Lower leg skin (tissue), 4 donors: ENCODE results near the gene PPM1L. TPM values are rescaled to one million over a fixed set of nuclear protein-coding genes. Genes with fewer than 3 reads are reported as not detected.

ENCODE experiments used
- DNase-seq, 2 donors: peaks; one replicate each; pipeline ENCODE4 v3.0.0-alpha.2; 2019; ENCODE audit warnings: low spot score in 2 of 2
- H3K4me3 ChIP-seq: fragments of 200-600 bp; sonication (generic); 2 replicates; pipeline ENCODE4 v1.5.1; 2017; ENCODE audit warnings: mild to moderate bottlenecking, low read depth; ENCODE audit not compliant: poor library complexity, severe bottlenecking
- CTCF ChIP-seq, 3 donors: fragments of 450-650 bp; IDR thresholded peaks; one replicate each; pipeline ENCODE4 v1.5.1; 2016; ENCODE audit warnings: antibody characterized with exemption in 3 of 3, mild to moderate bottlenecking in 3 of 3, moderate library complexity in 2 of 3
- POLR2A ChIP-seq, 2 donors: fragments of 450-650 bp; IDR thresholded peaks; one replicate each; pipeline ENCODE4 v1.6.1; 2016 to 2017; ENCODE audit warnings: antibody characterized with exemption in 2 of 2, mild to moderate bottlenecking in 1 of 2, moderate library complexity in 1 of 2
- WGBS, 2 donors: methylation state at CpG; one replicate each; pipeline ENCODE4 v1.1.5; 2018; 5-methylcytosine and 5-hydroxymethylcytosine counted together
- intact Hi-C: fragments of 100-400 bp; cut with DNase I; formaldehyde crosslinking; loops from one replicate; pipeline ENCODE4 v1.15.0; 2023; ENCODE audit warnings: low total_unique reads
- total RNA-seq, 4 donors: library from RNA; depleted of rRNA; stranded (reverse); fragments of >200 nt; gene quantifications; one replicate each; pipeline ENCODE4 v1.1.0, GENCODE V29; 2016

Gene PPM1L
- total RNA-seq, 4 donors from 2014 or later = 34.9 to 46.5 (median 40.7) TPM

GRCh38 chr3:160780245-160780644 lies 24.2 kb downstream of the PPM1L start:
- TF ChIP-seq CTCF (IDR thresholded peaks at IDR 0.05) (no peak), POLR2A (IDR thresholded peaks at IDR 0.05) (no peak)
- no peak for DNase-seq
- no peak overlapping the region for H3K4me3 ChIP-seq
- intact Hi-C loops = no loop called here

DNA sequence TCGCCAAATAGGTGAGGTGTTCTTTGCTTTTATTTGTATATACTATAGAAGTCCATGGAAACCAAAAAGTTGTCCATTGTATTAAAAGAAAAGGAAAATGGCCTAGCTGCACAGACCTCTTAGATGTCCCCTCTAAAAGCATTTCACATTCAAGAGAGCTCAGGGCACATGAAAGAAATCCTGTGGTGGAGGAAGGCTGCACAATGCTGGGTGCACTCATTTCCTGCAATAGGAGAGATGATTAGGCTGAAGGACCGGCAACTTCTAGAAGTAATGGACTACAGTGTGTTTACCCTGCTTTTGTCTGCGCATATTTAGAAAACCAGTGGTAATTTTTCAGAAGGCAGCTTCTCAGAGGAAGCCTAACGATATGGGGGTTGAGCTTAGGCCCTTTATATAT lies 25.4 kb downstream of the PPM1L start:
- H3K4me3 ChIP-seq = no peak overlapping the region
- intact Hi-C loops = no loop called here
- TF ChIP-seq POLR2A (IDR thresholded peaks at IDR 0.05) (no peak), CTCF (IDR thresholded peaks at IDR 0.05) (no peak)
- no peak for DNase-seq
- 63 to 84% methylated on average over 4 of the region's 4 CpGs for WGBS, 2 donors

DNA sequence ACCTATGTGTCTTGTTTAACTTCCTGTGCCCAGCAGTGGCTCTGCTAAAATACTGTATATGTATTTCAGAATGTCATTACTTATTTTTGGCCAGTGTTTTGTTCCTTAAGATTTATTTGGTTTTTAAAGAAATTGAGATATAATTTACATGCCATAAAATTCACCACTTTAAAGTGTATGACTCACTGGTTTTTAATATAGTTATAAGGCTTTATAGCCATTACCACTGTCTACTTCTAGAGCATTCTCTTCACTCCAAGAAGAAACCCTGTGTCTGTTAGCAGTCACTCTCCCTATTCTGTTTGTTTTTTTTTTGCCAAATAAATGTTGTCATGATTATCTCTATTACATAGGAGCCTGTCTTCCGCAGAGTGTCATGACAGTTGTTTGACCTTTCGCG lies 25.8 kb downstream of the PPM1L start:
- DNase-seq = no peak
- no peak for TF ChIP-seq POLR2A (IDR thresholded peaks at IDR 0.05)
- TF ChIP-seq CTCF (IDR thresholded peaks at IDR 0.05) = no peak
- intact Hi-C loops = no loop called here
- 95 to 98% methylated on average over 3 of the region's 3 CpGs for WGBS, 2 donors
- H3K4me3 ChIP-seq = no peak overlapping the region

GRCh38 chr3:160784853-160785252 lies 28.8 kb downstream of the PPM1L start:
- H3K4me3 ChIP-seq = no peak overlapping the region
- TF ChIP-seq CTCF (IDR thresholded peaks at IDR 0.05) (no peak), POLR2A (IDR thresholded peaks at IDR 0.05) (no peak)
- intact Hi-C loops = no loop called here
- DNase-seq = no peak

DNA sequence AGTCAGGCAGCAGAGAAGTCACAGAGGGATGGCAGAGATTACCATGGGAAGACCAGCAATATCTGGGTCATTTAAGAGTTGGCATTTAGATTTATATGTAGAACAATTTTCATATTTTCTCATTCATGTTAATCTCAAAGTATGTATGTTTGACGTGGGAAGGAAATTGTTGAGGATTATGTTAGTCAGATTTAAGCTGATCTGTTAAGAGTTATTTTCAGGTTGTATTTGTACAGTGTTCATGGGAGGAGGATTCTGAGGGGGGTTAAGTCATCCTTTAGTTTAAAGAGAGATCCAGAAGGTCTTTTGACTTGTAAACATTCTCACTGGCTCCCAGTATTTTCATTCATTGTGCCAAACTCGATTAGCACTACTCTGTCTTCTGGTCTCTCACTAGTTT lies 34.7 kb downstream of the PPM1L start:
- intact Hi-C loops = no loop called here
- 67% methylated on average over 2 of the region's 2 CpGs for WGBS, 2 donors
- no peak for TF ChIP-seq POLR2A (IDR thresholded peaks at IDR 0.05)
- no peak for TF ChIP-seq CTCF (IDR thresholded peaks at IDR 0.05)
- no peak for DNase-seq
- H3K4me3 ChIP-seq = no peak overlapping the region

GRCh38 chr3:160792540-160792939 lies 36.5 kb downstream of the PPM1L start:
- 51 to 54% methylated on average over 2 of the region's 2 CpGs for WGBS, 2 donors
- intact Hi-C loops = no loop called here
- no peak overlapping the region for H3K4me3 ChIP-seq
- no peak for DNase-seq
- TF ChIP-seq POLR2A (IDR thresholded peaks at IDR 0.05) = no peak
- TF ChIP-seq CTCF (IDR thresholded peaks at IDR 0.05) = no peak
